Peyer's patch (tissue), 4 donors: ENCODE results near the gene LBH.

ENCODE experiments used
- CTCF ChIP-seq, 6 experiments: fragments of 450-650 bp in 4 of 6; fragments of 200-600 bp in 2 of 6; sonication (generic) in 1 of 6; IDR thresholded peaks; one replicate each; pipeline ENCODE4 v1.5.1; 2017 to 2019; ENCODE audit warnings: antibody characterized with exemption in 6 of 6, mild to moderate bottlenecking in 3 of 6, moderate library complexity in 1 of 6
- POLR2A ChIP-seq, 2 donors: fragments of 450-650 bp; IDR thresholded peaks; one replicate each; pipeline ENCODE4 v1.5.1; 2017; ENCODE audit warnings: antibody characterized with exemption in 2 of 2, mild to moderate bottlenecking in 2 of 2, moderate library complexity in 2 of 2

GRCh38 chr2:30218814-30219213 is 12.5 kb upstream of the LBH start:
- TF ChIP-seq CTCF (IDR thresholded peaks at IDR 0.05): no peak
- no peak for TF ChIP-seq POLR2A (IDR thresholded peaks at IDR 0.05)
